HG03159 (cell line): Measurements from ENCODE around the gene ANAPC2.
A peak's percentile ranks its signal among the peaks of the same experiment; 100 is the strongest.

ENCODE experiments used
- ATAC-seq: cut with Tn5 transposase; IDR thresholded peaks from one replicate; pipeline ENCODE4 v1.9.1; 2021; ENCODE audit warnings: mild to moderate bottlenecking, moderate library complexity; ENCODE audit not compliant: unreplicated experiment

ANAPC2 gene

GRCh38 chr9:137164370-137165249, 23.8 kb downstream of the ANAPC2 start:
- no peak for ATAC-seq

- ATAC-seq, result no peak
Observed at GRCh38 chr9:137163805-137164204, 24.6 kb downstream of the ANAPC2 start.

GRCh38 chr9:137163365-137163715, 25.0 kb downstream of the ANAPC2 start:
- no peak for ATAC-seq

- no peak for ATAC-seq
Observed at GRCh38 chr9:137162505-137163364, 25.6 kb downstream of the ANAPC2 start.

GRCh38 chr9:137161558-137162486, 26.5 kb downstream of the ANAPC2 start:
- ATAC-seq, result no peak

- ATAC-seq, result no peak
Observed at GRCh38 chr9:137160716-137161557, 27.4 kb downstream of the ANAPC2 start.

GRCh38 chr9:137160054-137160425, 28.3 kb downstream of the ANAPC2 start:
- no peak for ATAC-seq

GRCh38 chr9:137159105-137160053, 29.0 kb downstream of the ANAPC2 start:
- ATAC-seq, result no peak

GRCh38 chr9:137158625-137159024, 29.7 kb downstream of the ANAPC2 start:
- ATAC-seq, result no peak

GRCh38 chr9:137157618-137158415, 30.5 kb downstream of the ANAPC2 start:
- ATAC-seq, result no peak

- ATAC-seq, result no peak
Observed at GRCh38 chr9:137156567-137157375, 31.6 kb downstream of the ANAPC2 start.

- no peak for ATAC-seq
Observed at GRCh38 chr9:137152844-137153405, 35.4 kb downstream of the ANAPC2 start.

- ATAC-seq, result peak; percentile 48
Observed at GRCh38 chr9:137150617-137151457, 37.5 kb downstream of the ANAPC2 start.

GRCh38 chr9:137149942-137150616, 38.3 kb downstream of the ANAPC2 start:
- ATAC-seq, result peak; percentile 24

GRCh38 chr9:137149363-137149762, 39.0 kb downstream of the ANAPC2 start:
- no peak for ATAC-seq
